ENCODE measurements around the gene LTK.

GRCh38 chr15:41492597-41493204 lies 20.9 kb downstream of the LTK start:
- TF ChIP-seq CTCF (IDR thresholded peaks at IDR 0.05; ENCODE audit: insufficient read depth, low read length) (no peak), POLR2AphosphoS5 (IDR thresholded peaks at IDR 0.05; ENCODE audit: low read depth) (no peak)
